ENCODE data around the gene SMIM10L2A.

Gene SMIM10L2A

GRCh38 chrX:135416546-135416945 is 5.2 kb upstream of the SMIM10L2A start:
- H3K27ac ChIP-seq (ENCODE audit: extremely low read depth, low read depth, low read length) = no peak overlapping the region
- no peak overlapping the region for H3K4me3 ChIP-seq (ENCODE audit: low read depth, low read length)
- no peaks in the 10 kb centered on the region; the same call in 1 of the 2 replicates for H3K9me3 ChIP-seq (ENCODE audit: control insufficient read depth, insufficient read depth, low read depth, low read length)
- TF ChIP-seq WT1 (tag by site-specific recombination; IDR thresholded peaks at IDR 0.05) (0 out of 2 replicates have a peak, but pooled peaks have one; percentile 12), ZBTB44 (tag by site-specific recombination; IDR thresholded peaks at IDR 0.05) (no peak)
- CTCF ChIA-PET = interaction anchor here (0.6 kb wide), 1 partner anchor 1576 kb away, joined by 3 read pairs; no protein-coding TSS in a partner anchor
- no peaks in the 10 kb centered on the region for H3K36me3 ChIP-seq (ENCODE audit: control insufficient read depth in 2 of 2, insufficient read depth in 1 of 2, low read length in 2 of 2)
- no peaks in the 10 kb centered on the region for H3K4me1 ChIP-seq (ENCODE audit: control insufficient read depth, insufficient read depth, low read length)
- POLR2A ChIA-PET = no interaction called here

GRCh38 chrX:135420831-135421230 is 913 bp upstream of the SMIM10L2A start:
- Histone ChIP-seq H3K36me3 (ENCODE audit: control insufficient read depth in 2 of 2, insufficient read depth in 1 of 2, low read length in 2 of 2) (no peaks in the 10 kb centered on the region), H3K4me1 (ENCODE audit: control insufficient read depth, insufficient read depth, low read length) (no peaks in the 10 kb centered on the region; the same call in 1 of the 2 replicates), H3K9me3 (ENCODE audit: control insufficient read depth, insufficient read depth, low read depth, low read length) (no peaks in the 10 kb centered on the region), H3K4me3 (ENCODE audit: low read depth, low read length) (no peak overlapping the region), H3K27ac (ENCODE audit: extremely low read depth, low read depth, low read length) (no peak overlapping the region)
- CTCF ChIA-PET = no interaction called here
- POLR2A ChIA-PET = no interaction called here
- TF ChIP-seq GLIS2 (tag by site-specific recombination; IDR thresholded peaks at IDR 0.05) (no peak), ZNF140 (tag by site-specific recombination; IDR thresholded peaks at IDR 0.05) (no peak), ZNF561 (tag by site-specific recombination; IDR thresholded peaks at IDR 0.05; ENCODE audit: borderline replicate concordance) (no peak), ZBTB1 (tag by site-specific recombination; IDR thresholded peaks at IDR 0.05) (no peak), ZNF658 (tag by site-specific recombination; IDR thresholded peaks at IDR 0.05) (no peak), ZFHX2 (tag by site-specific recombination; conservative IDR thresholded peaks at IDR 0.05) (no peak), ZNF146 (tag by site-specific recombination; IDR thresholded peaks at IDR 0.05) (no peak), ZNF280C (tag by site-specific recombination; IDR thresholded peaks at IDR 0.05) (no peak), ZNF791 (tag by site-specific recombination; IDR thresholded peaks at IDR 0.05) (no peak), ZNF423 (tag by site-specific recombination; IDR thresholded peaks at IDR 0.05) (no peak), KLF10 (tag by site-specific recombination; IDR thresholded peaks at IDR 0.05) (no peak), ZNF548 (tag by site-specific recombination; IDR thresholded peaks at IDR 0.05) (no peak)
- TF ChIP-seq, protein P1, sequence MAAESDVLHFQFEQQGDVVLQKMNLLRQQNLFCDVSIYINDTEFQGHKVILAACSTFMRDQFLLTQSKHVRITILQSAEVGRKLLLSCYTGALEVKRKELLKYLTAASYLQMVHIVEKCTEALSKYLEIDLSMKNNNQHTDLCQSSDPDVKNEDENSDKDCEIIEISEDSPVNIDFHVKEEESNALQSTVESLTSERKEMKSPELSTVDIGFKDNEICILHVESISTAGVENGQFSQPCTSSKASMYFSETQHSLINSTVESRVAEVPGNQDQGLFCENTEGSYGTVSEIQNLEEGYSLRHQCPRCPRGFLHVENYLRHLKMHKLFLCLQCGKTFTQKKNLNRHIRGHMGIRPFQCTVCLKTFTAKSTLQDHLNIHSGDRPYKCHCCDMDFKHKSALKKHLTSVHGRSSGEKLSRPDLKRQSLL (tag by site-specific recombination; IDR thresholded peaks at IDR 0.05) = no peak
- TF ChIP-seq, protein P2, sequence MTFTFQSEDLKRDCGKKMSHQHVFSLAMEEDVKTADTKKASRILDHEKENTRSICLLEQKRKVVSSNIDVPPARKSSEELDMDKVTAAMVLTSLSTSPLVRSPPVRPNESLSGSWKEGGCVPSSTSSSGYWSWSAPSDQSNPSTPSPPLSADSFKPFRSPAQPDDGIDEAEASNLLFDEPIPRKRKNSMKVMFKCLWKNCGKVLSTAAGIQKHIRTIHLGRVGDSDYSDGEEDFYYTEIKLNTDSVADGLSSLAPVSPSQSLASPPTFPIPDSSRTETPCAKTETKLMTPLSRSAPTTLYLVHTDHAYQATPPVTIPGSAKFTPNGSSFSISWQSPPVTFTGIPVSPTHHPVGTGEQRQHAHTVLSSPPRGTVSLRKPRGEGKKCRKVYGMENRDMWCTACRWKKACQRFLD (tag by site-specific recombination; IDR thresholded peaks at IDR 0.05) = no peak

DNA sequence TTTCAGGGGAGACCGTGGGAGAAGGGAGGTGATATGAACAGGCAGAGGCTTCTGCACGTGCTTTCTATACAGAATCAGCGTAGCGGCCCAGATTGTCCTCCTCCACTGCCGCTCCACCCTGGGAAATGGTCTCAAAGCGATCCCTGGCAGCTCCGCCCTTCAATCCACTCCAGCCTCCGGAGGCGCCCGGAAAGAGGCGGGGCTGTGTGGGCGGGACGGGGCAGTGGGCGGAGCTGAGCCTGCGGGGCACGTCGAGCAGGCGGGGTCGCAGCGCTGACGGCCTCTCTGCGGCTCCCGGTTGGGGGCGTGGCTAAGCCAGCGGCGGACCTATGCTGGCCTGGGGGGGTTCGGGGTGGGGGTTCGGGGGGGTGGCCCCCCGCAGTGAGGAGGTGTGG is 210 bp upstream of the SMIM10L2A start:
- CTCF ChIA-PET = no interaction called here
- Histone ChIP-seq H3K27ac (ENCODE audit: extremely low read depth, low read depth, low read length) (no peak overlapping the region), H3K36me3 (ENCODE audit: control insufficient read depth in 2 of 2, insufficient read depth in 1 of 2, low read length in 2 of 2) (no peaks in the 10 kb centered on the region), H3K4me3 (ENCODE audit: low read depth, low read length) (peak overlapping the region; percentile 31), H3K9me3 (ENCODE audit: control insufficient read depth, insufficient read depth, low read depth, low read length) (no peaks in the 10 kb centered on the region), H3K4me1 (ENCODE audit: control insufficient read depth, insufficient read depth, low read length) (no peaks in the 10 kb centered on the region; the same call in 1 of the 2 replicates)
- POLR2A ChIA-PET = no interaction called here
- TF ChIP-seq ZNF791 (tag by site-specific recombination; IDR thresholded peaks at IDR 0.05) (no peak), IKZF3 (tag by site-specific recombination; IDR thresholded peaks at IDR 0.05) (peak; percentile 60), ZNF600 (tag by site-specific recombination; IDR thresholded peaks at IDR 0.05) (0 out of 2 replicates have a peak, but pooled peaks have one; percentile 23), KLF10 (tag by site-specific recombination; IDR thresholded peaks at IDR 0.05) (0 out of 2 replicates have a peak, but pooled peaks have one; percentile 19), ZNF670 (tag by site-specific recombination; IDR thresholded peaks at IDR 0.05; ENCODE audit: low read depth) (no peak), HOXC10 (CRISPR knock-in tag; IDR thresholded peaks at IDR 0.05) (no peak), ZNF48 (tag by site-specific recombination; IDR thresholded peaks at IDR 0.05) (no peak), ZNF394 (tag by site-specific recombination; IDR thresholded peaks at IDR 0.05; ENCODE audit: borderline replicate concordance) (no peak), ZNF561 (tag by site-specific recombination; IDR thresholded peaks at IDR 0.05; ENCODE audit: borderline replicate concordance) (no peak), PBX3 (CRISPR knock-in tag; IDR thresholded peaks at IDR 0.05) (no peak), ZNF529 (tag by site-specific recombination; IDR thresholded peaks at IDR 0.05; ENCODE audit: insufficient replicate concordance) (no peak), ZNF114 (tag by site-specific recombination; IDR thresholded peaks at IDR 0.05) (no peak)

Measured in HEK293 (cell line).